GM12875 (cell line): ENCODE measurements around the gene LIG3.

Source experiments
- H3K4me3 ChIP-seq: one replicate; pipeline ENCODE4 v1.5.1; 2011; ENCODE audit warnings: low read depth, low read length, control low read depth
- CTCF ChIP-seq: IDR thresholded peaks from 2 replicates; pipeline ENCODE4 v1.5.1; 2011; ENCODE audit warnings: low read depth, mild to moderate bottlenecking, control low read depth, inconsistent platforms, low read length, moderate library complexity, borderline replicate concordance; ENCODE audit not compliant: insufficient read depth

LIG3 gene

DNA sequence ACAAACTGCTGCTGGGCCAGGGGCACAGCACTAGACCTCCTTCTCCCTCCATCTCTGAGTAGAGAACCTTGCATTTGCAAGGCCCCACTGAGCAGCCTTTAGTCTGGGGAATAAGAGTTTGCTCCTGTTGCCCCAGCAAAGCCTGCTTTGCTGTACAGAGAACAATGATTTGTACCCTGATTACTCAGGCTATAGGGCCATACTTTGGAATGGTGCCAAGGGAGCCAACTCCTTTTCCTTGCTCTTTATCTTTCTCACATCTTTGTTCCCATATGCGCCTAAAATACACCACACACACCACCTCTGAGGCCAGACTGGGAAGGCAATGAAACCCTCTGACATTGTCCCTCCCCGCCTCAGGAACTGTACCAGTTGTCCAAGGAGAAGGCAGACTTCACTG is 21.2 kb downstream of the LIG3 start:
- H3K4me3 ChIP-seq, result no peak overlapping the region
- no peak for TF ChIP-seq CTCF

GRCh38 chr17:35002876-35003551 is 22.7 kb downstream of the LIG3 start:
- no peak for TF ChIP-seq CTCF
- H3K4me3 ChIP-seq, result no peak overlapping the region

DNA sequence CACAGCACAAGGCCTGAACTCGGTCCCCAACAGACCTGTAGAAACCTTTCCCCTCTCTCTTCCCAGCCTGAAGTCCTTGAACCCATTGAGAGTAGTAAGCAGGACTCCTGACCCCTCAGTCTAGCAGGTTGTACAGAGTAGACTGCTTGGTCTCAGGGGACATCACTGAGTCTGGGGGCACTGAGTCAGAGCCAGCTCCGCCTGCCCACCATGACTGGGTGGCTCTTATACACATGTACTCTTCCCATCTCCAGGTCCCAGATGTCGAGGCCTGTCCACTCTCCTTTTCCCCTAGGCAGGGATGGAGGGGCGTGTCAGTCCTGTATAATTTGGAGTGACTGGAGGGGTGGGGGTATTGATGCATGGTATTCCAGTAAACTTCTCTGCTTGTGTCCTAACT is 23.5 kb downstream of the LIG3 start:
- H3K4me3 ChIP-seq, result no peak overlapping the region
- TF ChIP-seq CTCF, result no peak

- no peak for TF ChIP-seq CTCF
- no peak overlapping the region for H3K4me3 ChIP-seq
These were observed 26.0 kb downstream of the LIG3 start for GRCh38 chr17:35006345-35006744.

DNA sequence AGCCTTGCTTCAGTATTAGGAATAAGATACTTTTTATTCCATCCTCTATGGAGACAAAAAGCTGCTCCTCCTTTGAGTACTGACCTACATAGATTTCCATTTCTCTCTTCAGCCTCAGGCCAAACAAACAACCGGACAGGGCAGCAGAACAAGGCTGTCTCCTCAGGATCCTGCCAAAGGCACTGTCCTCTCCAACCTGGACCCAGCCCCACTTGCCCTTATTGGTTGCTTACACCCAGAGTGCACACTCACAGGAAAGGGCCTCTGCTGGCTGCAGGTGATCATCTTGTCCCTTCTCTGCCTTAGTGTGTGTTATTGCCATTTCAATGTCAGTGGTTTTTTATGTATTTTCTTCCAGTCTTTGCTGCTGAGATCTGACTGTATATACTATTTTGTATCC is 26.6 kb downstream of the LIG3 start:
- no peak for TF ChIP-seq CTCF
- no peak overlapping the region for H3K4me3 ChIP-seq

- H3K4me3 ChIP-seq, result no peak overlapping the region
- TF ChIP-seq CTCF, result no peak
These were observed 29.8 kb downstream of the LIG3 start for GRCh38 chr17:35010093-35010492.

GRCh38 chr17:35011671-35012216 is 31.4 kb downstream of the LIG3 start:
- no peak for TF ChIP-seq CTCF

More at GRCh38 chr17:35011671-35012216, 31.4 kb downstream of the LIG3 start:
- no peak overlapping the region for H3K4me3 ChIP-seq
